ENCODE measurements around the gene PCBP1. TPM values are rescaled to one million over a fixed set of nuclear protein-coding genes. Genes with fewer than 3 reads are reported as not detected.

PCBP1 gene
- polyA plus RNA-seq, 2 of the 4 experiments (the other 2 are of a cell fraction): 86.8 to 304 TPM

DNA sequence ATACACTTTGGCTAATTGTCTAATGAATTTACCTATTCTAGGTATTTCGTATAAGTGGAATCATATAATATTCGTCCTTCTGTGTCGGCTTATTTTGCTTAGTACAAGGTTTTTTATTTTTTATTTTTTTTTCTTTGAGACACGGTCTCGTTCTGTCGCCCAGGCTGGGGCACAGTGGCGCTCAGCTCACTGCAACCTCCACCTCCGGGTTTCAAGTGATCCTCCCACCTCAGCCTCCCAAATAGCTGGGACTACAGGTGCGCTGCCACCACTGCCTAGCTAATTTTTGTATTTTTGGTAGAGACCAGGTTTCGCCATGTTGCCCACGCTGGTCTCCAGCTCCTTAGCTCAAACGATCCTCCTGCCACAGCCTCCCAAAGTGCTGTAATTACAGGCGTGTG, 38.2 kb downstream of the PCBP1 start:
- ChIA-PET CTCF (interaction anchor here (0.6 to 3.9 kb wide), 8 partner anchors 8 to 213 kb away, joined by 3 to 18 read pairs (median 6); no protein-coding TSS in a partner anchor), POLR2A (interaction anchor here (1.1 to 3.0 kb wide), 10 partner anchors 10 to 211 kb away, joined by 3 to 156 read pairs (median 18); partner anchors contain the start of genes C2orf42, MXD1, PCBP1 and PCYOX1)
- Histone ChIP-seq H3K9me3 (no peaks in the 10 kb centered on the region), H3K4me2 (peak overlapping the region; percentile 81), H3K27ac (peak overlapping the region; percentile 96 to 99), H3K4me3 (peak overlapping the region; percentile 52), H3K4me1 (peaks cover 34% of the 10 kb centered on the region)
- TF ChIP-seq NPAS2 (CRISPR knock-in tag; IDR thresholded peaks at IDR 0.05; ENCODE audit: borderline replicate concordance): no peak
- no peak for TF ChIP-seq TP53 (CRISPR knock-in tag; IDR thresholded peaks at IDR 0.05)
- no peak for TF ChIP-seq CEBPB (IDR thresholded peaks at IDR 0.05)
- TF ChIP-seq KDM5A (IDR thresholded peaks at IDR 0.05): no peak
- TF ChIP-seq, protein P1, sequence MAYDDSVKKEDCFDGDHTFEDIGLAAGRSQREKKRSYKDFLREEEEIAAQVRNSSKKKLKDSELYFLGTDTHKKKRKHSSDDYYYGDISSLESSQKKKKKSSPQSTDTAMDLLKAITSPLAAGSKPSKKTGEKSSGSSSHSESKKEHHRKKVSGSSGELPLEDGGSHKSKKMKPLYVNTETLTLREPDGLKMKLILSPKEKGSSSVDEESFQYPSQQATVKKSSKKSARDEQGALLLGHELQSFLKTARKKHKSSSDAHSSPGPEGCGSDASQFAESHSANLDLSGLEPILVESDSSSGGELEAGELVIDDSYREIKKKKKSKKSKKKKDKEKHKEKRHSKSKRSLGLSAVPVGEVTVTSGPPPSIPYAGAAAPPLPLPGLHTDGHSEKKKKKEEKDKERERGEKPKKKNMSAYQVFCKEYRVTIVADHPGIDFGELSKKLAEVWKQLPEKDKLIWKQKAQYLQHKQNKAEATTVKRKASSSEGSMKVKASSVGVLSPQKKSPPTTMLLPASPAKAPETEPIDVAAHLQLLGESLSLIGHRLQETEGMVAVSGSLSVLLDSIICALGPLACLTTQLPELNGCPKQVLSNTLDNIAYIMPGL (CRISPR knock-in tag; IDR thresholded peaks at IDR 0.05; ENCODE audit: borderline replicate concordance): no peak
- no peak for TF ChIP-seq ZSCAN20 (CRISPR knock-in tag; IDR thresholded peaks at IDR 0.05)
- no peak for TF ChIP-seq ATOH8 (CRISPR knock-in tag; IDR thresholded peaks at IDR 0.05; ENCODE audit: low read depth)
- TF ChIP-seq E2F6 (IDR thresholded peaks at IDR 0.05; ENCODE audit: borderline replicate concordance, low read depth): no peak
- no peak for TF ChIP-seq POLR2A (IDR thresholded peaks at IDR 0.05; ENCODE audit: low read length)
- no peak for TF ChIP-seq MAZ (IDR thresholded peaks at IDR 0.05; ENCODE audit: borderline replicate concordance, low read depth, low read length)
- 80% methylated on average over 13 of the region's 13 CpGs for WGBS (ENCODE audit: missing lambda C conversion rate)
- DNase-seq (ENCODE audit: low read depth in 1 of 2, low spot score in 1 of 2): no peak
- no peak for FAIRE-seq
- no peak for ATAC-seq

- H3K9me3 ChIP-seq: no peaks in the 10 kb centered on the region
- peaks cover 36% of the 10 kb centered on the region for H3K4me1 ChIP-seq
- no peak for DNase-seq (ENCODE audit: low read depth in 1 of 2, low spot score in 1 of 2)
- no peak overlapping the region for H3K4me2 ChIP-seq
- 92% methylated on average over 2 of the region's 2 CpGs for WGBS (ENCODE audit: missing lambda C conversion rate)
- ChIA-PET CTCF (interaction anchor here (0.7 to 3.9 kb wide), 8 partner anchors 10 to 214 kb away, joined by 3 to 18 read pairs (median 4); no protein-coding TSS in a partner anchor), POLR2A (interaction anchor here (1.9 to 3.0 kb wide), 2 partner anchors 9 to 10 kb away, joined by 11 to 156 read pairs; no protein-coding TSS in a partner anchor)
- peak overlapping the region in 1 of 2 experiments; percentile 99; a peak in 4 of 6 replicates for H3K27ac ChIP-seq
- no peak overlapping the region for H3K4me3 ChIP-seq
- TF ChIP-seq HEYL (CRISPR knock-in tag; IDR thresholded peaks at IDR 0.05) (no peak), ZNF302 (CRISPR knock-in tag; IDR thresholded peaks at IDR 0.05) (no peak), EP300 (IDR thresholded peaks at IDR 0.05) (no peak)
- TF ChIP-seq, protein P2, sequence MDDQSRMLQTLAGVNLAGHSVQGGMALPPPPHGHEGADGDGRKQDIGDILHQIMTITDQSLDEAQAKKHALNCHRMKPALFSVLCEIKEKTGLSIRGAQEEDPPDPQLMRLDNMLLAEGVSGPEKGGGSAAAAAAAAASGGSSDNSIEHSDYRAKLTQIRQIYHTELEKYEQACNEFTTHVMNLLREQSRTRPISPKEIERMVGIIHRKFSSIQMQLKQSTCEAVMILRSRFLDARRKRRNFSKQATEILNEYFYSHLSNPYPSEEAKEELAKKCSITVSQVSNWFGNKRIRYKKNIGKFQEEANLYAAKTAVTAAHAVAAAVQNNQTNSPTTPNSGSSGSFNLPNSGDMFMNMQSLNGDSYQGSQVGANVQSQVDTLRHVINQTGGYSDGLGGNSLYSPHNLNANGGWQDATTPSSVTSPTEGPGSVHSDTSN (IDR thresholded peaks at IDR 0.05): no peak
- FAIRE-seq: no peak
- ATAC-seq: no peak
Observed at GRCh38 chr2:70126413-70126812, 39.1 kb downstream of the PCBP1 start.

- Histone ChIP-seq H3K4me3 (no peak overlapping the region), H3K27ac (peak overlapping the region; percentile 1 to 31; a peak in 4 of 6 replicates), H3K4me1 (peaks cover 47% of the 10 kb centered on the region), H3K9me3 (no peaks in the 10 kb centered on the region), H3K4me2 (peak overlapping the region; percentile 48)
- 59% methylated on average over 1 of the region's 1 CpG for WGBS (ENCODE audit: missing lambda C conversion rate)
- CTCF ChIA-PET: interaction anchor here (0.9 to 3.9 kb wide), 3 partner anchors 8 to 216 kb away, joined by 4 to 12 read pairs (median 5); no protein-coding TSS in a partner anchor
- FAIRE-seq: no peak
- ATAC-seq: no peak
- no peak for DNase-seq (ENCODE audit: low read depth in 1 of 2, low spot score in 1 of 2)
- POLR2A ChIA-PET: interaction anchor here (0.9 to 1.9 kb wide), 3 partner anchors 8 to 214 kb away, joined by 3 to 11 read pairs (median 4); no protein-coding TSS in a partner anchor
- TF ChIP-seq MAZ (IDR thresholded peaks at IDR 0.05; ENCODE audit: borderline replicate concordance, low read depth, low read length) (no peak), MAFK (IDR thresholded peaks at IDR 0.05; ENCODE audit: partially characterized antibody) (no peak), GATA3 (IDR thresholded peaks at IDR 0.05; ENCODE audit: borderline replicate concordance) (no peak), FOXS1 (CRISPR knock-in tag; IDR thresholded peaks at IDR 0.05) (no peak), HOXB13 (CRISPR knock-in tag; IDR thresholded peaks at IDR 0.05; ENCODE audit: low read depth) (no peak), ZFP36 (IDR thresholded peaks at IDR 0.05; ENCODE audit: borderline replicate concordance, partially characterized antibody) (no peak), BCL3 (IDR thresholded peaks at IDR 0.05) (no peak)
- TF ChIP-seq, protein P3, sequence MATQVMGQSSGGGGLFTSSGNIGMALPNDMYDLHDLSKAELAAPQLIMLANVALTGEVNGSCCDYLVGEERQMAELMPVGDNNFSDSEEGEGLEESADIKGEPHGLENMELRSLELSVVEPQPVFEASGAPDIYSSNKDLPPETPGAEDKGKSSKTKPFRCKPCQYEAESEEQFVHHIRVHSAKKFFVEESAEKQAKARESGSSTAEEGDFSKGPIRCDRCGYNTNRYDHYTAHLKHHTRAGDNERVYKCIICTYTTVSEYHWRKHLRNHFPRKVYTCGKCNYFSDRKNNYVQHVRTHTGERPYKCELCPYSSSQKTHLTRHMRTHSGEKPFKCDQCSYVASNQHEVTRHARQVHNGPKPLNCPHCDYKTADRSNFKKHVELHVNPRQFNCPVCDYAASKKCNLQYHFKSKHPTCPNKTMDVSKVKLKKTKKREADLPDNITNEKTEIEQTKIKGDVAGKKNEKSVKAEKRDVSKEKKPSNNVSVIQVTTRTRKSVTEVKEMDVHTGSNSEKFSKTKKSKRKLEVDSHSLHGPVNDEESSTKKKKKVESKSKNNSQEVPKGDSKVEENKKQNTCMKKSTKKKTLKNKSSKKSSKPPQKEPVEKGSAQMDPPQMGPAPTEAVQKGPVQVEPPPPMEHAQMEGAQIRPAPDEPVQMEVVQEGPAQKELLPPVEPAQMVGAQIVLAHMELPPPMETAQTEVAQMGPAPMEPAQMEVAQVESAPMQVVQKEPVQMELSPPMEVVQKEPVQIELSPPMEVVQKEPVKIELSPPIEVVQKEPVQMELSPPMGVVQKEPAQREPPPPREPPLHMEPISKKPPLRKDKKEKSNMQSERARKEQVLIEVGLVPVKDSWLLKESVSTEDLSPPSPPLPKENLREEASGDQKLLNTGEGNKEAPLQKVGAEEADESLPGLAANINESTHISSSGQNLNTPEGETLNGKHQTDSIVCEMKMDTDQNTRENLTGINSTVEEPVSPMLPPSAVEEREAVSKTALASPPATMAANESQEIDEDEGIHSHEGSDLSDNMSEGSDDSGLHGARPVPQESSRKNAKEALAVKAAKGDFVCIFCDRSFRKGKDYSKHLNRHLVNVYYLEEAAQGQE (IDR thresholded peaks at IDR 0.05): no peak
- TF ChIP-seq, protein P1 (CRISPR knock-in tag; IDR thresholded peaks at IDR 0.05; ENCODE audit: borderline replicate concordance): no peak
Observed at GRCh38 chr2:70128005-70128404, 40.7 kb downstream of the PCBP1 start.

Data from A549 (cell line).